ENCODE measurements around the gene SCO2.

SCO2 gene, protein sequence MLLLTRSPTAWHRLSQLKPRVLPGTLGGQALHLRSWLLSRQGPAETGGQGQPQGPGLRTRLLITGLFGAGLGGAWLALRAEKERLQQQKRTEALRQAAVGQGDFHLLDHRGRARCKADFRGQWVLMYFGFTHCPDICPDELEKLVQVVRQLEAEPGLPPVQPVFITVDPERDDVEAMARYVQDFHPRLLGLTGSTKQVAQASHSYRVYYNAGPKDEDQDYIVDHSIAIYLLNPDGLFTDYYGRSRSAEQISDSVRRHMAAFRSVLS

DNA sequence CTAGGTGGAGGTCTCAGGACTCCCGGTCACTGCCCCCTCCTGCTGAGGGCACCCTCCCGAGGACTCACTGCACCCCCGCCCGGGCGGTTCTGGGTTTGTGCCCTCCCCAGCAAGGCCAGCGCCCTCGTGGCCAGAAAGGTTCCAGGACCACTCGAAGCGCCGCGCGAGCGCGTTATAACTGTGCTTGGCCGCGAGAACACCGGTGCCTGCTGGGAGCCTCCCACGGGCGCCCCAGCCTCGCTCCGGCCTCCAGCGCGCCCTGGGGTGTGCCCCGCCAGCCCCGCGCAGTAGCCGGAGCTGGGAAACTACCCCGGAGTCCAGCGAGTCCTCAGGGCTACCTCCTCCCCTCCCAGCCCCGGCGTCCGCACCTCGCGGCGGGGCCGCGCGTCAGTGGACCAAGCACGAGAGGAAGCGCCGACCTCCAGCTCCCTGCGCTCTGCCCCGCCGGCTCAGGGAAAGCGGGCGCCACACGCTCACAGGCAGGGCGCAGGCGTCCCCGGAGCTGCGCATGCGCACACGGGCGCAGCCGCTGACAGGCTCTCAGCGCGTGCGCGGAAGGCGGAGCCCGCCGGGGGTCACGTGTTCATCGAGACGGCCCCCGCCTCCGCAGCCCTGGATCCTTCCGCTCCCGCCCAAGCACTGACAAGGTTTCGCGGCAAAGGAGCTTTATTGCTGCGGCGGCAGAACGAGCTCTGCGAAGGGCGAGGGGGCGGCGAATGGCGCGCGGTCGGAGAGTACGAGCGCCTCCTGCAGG lies at the start of gene SCO2:
Gene SCO2 (minus strand): TSS at position 495 of the 754 bp plus-strand sequence. CDS start 1,187 bp downstream, outside the sequence.
- Histone ChIP-seq H3K79me2 (ENCODE audit: insufficient read depth, low read length) (peaks cover 52% of the 10 kb centered on the region), H3K27ac (ENCODE audit: low read length) (peak within 1 kb of the TSS; percentile 92), H3K27me3 (ENCODE audit: insufficient read depth, low read length, poor library complexity) (no peaks in the 10 kb centered on the region), H4K20me1 (ENCODE audit: insufficient read depth, low read length) (peaks cover 33% of the 10 kb centered on the region), H3K4me2 (ENCODE audit: insufficient read depth, low read length) (peak within 1 kb of the TSS; percentile 98), H3K9me3 (ENCODE audit: insufficient read depth, low read length, severe bottlenecking) (no peaks in the 10 kb centered on the region), H3K9ac (ENCODE audit: low read depth, low read length) (peak within 1 kb of the TSS; percentile 74), H2AFZ (ENCODE audit: low read depth, low read length) (peak within 1 kb of the TSS; percentile 92), H3K4me1 (ENCODE audit: insufficient read depth, low read length) (peaks cover 40% of the 10 kb centered on the region), H3K36me3 (ENCODE audit: insufficient read depth, low read length) (peaks cover 40% of the 10 kb centered on the region), H3K4me3 (ENCODE audit: low read depth in 1 of 2, low read length in 2 of 2) (peak within 1 kb of the TSS; percentile 80 to 89)
- peak; percentile 98 for DNase-seq
- ATAC-seq (ENCODE audit: insufficient read depth, low read depth), result peak; percentile 73
- TF ChIP-seq EZH2 (IDR thresholded peaks at IDR 0.05; ENCODE audit: borderline replicate concordance, low read depth, low read length, severe bottlenecking) (no peak), CTCF (IDR thresholded peaks at IDR 0.05; ENCODE audit: borderline replicate concordance, extremely low read depth, low read length, poor library complexity, severe bottlenecking) (peak; percentile 70)

DNA sequence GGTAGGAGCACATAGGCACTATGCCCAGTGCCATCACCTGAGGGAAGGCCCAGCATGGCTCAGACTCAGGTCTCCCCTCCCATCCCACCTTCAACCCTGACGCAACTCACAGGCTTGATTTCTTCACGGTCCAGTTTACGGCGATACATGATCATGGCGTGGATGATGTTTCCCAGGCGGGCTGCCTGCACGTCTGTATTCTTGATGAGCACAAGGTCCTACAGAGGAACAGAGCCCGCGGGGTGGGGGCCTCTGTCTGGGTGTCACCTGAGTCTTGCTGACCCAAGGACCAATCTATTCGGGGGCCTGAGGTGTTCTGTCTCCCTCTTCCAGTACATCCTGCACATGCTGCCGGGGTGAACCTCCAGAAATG lies 49.0 kb upstream of the SCO2 start:
- no peak overlapping the region for H3K9ac ChIP-seq (ENCODE audit: low read depth, low read length)
- H3K36me3 ChIP-seq (ENCODE audit: insufficient read depth, low read length), result peaks cover 90% of the 10 kb centered on the region
- TF ChIP-seq EZH2 (IDR thresholded peaks at IDR 0.05; ENCODE audit: borderline replicate concordance, low read depth, low read length, severe bottlenecking), result no peak
- no peak for TF ChIP-seq CTCF (IDR thresholded peaks at IDR 0.05; ENCODE audit: borderline replicate concordance, extremely low read depth, low read length, poor library complexity, severe bottlenecking)
- no peak overlapping the region for H3K27ac ChIP-seq (ENCODE audit: low read length)
- ATAC-seq (ENCODE audit: insufficient read depth, low read depth) (no peak), DNase-seq (no peak)
- no peak overlapping the region for H2AFZ ChIP-seq (ENCODE audit: low read depth, low read length)
- H3K4me1 ChIP-seq (ENCODE audit: insufficient read depth, low read length), result no peaks in the 10 kb centered on the region
- no peaks in the 10 kb centered on the region for H3K9me3 ChIP-seq (ENCODE audit: insufficient read depth, low read length, severe bottlenecking)
- peaks cover 6% of the 10 kb centered on the region for H4K20me1 ChIP-seq (ENCODE audit: insufficient read depth, low read length)
- no peaks in the 10 kb centered on the region for H3K27me3 ChIP-seq (ENCODE audit: insufficient read depth, low read length, poor library complexity)
- H3K79me2 ChIP-seq (ENCODE audit: insufficient read depth, low read length), result no peaks in the 10 kb centered on the region
- H3K4me3 ChIP-seq (ENCODE audit: low read depth in 1 of 2, low read length in 2 of 2), result no peak overlapping the region
- no peak overlapping the region for H3K4me2 ChIP-seq (ENCODE audit: insufficient read depth, low read length)

GRCh38 chr22:50573491-50574382 lies 48.3 kb upstream of the SCO2 start:
- Histone ChIP-seq H3K79me2 (ENCODE audit: insufficient read depth, low read length) (no peaks in the 10 kb centered on the region), H3K27ac (ENCODE audit: low read length) (no peak overlapping the region), H2AFZ (ENCODE audit: low read depth, low read length) (no peak overlapping the region), H3K9ac (ENCODE audit: low read depth, low read length) (no peak overlapping the region), H3K4me3 (ENCODE audit: low read depth in 1 of 2, low read length in 2 of 2) (no peak overlapping the region), H3K4me1 (ENCODE audit: insufficient read depth, low read length) (no peaks in the 10 kb centered on the region), H3K27me3 (ENCODE audit: insufficient read depth, low read length, poor library complexity) (no peaks in the 10 kb centered on the region), H3K4me2 (ENCODE audit: insufficient read depth, low read length) (no peak overlapping the region), H3K36me3 (ENCODE audit: insufficient read depth, low read length) (peaks cover 90% of the 10 kb centered on the region), H3K9me3 (ENCODE audit: insufficient read depth, low read length, severe bottlenecking) (no peaks in the 10 kb centered on the region), H4K20me1 (ENCODE audit: insufficient read depth, low read length) (peaks cover 6% of the 10 kb centered on the region)
- ATAC-seq (ENCODE audit: insufficient read depth, low read depth) (no peak), DNase-seq (no peak)
- no peak for TF ChIP-seq EZH2 (IDR thresholded peaks at IDR 0.05; ENCODE audit: borderline replicate concordance, low read depth, low read length, severe bottlenecking)
- TF ChIP-seq CTCF (IDR thresholded peaks at IDR 0.05; ENCODE audit: borderline replicate concordance, extremely low read depth, low read length, poor library complexity, severe bottlenecking), result no peak

Measured in DND-41 (cell line).